Rectal smooth muscle tissue (tissue), 1 donor: ENCODE data around the gene SPSB2.

Source experiments
- H3K27ac ChIP-seq: one replicate; pipeline ENCODE4 v1.7.0; 2013; ENCODE audit warnings: low read depth, low read length, inconsistent platforms
- H3K27me3 ChIP-seq: one replicate; pipeline ENCODE4 v1.7.0; 2013; ENCODE audit warnings: low read length; ENCODE audit not compliant: control insufficient read depth, insufficient read depth
- H3K36me3 ChIP-seq: one replicate; pipeline ENCODE4 v1.7.0; 2013; ENCODE audit warnings: low read length; ENCODE audit not compliant: control insufficient read depth, insufficient read depth
- H3K4me1 ChIP-seq: one replicate; pipeline ENCODE4 v1.7.0; 2013; ENCODE audit warnings: low read length; ENCODE audit not compliant: control insufficient read depth, insufficient read depth
- H3K4me3 ChIP-seq: one replicate; pipeline ENCODE4 v1.7.0; 2013; ENCODE audit warnings: low read length
- H3K9ac ChIP-seq: one replicate; pipeline ENCODE4 v1.7.0; 2013; ENCODE audit warnings: low read length

SPSB2 gene

DNA sequence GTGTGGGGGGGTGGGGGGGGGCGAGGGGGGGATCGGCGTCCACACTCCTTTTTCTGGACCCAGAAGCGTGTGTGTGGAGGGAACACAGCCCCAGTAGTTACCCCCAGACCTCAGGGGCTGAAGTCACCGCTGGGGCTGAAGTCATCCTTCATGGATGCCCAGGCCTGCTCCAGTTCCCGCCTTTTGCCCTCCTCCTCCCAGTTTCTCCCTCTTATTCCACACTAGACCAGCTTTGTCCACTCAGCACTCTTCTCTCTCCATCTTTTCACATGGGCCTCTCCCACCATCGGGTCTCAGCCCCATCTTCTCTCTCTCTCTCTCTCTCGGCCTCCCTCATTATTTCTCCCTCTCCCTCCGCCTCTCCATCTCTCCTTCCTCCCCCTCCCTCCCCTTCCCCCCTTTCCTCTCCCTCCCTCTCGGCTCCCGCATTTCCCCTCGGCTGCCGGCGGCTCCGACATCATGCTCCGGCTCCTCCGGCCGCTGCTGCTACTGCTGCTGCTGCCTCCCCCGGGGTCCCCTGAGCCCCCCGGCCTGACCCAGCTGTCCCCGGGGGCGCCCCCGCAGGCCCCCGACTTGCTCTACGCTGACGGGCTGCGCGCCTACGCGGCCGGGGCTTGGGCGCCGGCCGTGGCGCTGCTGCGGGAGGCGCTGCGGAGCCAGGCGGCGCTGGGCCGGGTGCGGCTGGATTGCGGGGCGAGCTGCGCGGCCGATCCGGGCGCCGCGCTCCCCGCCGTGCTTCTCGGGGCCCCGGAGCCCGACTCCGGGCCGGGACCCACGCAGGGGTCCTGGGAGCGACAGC is 44.9 kb downstream of the SPSB2 start, which contains the start of gene P3H3:
Gene P3H3 (plus strand): TSS at position 426 of the 799 bp plus-strand sequence. CDS start 34 bp downstream, at position 460.
- H3K9ac ChIP-seq: peak within 1 kb of the TSS; percentile 85
- peak within 1 kb of the TSS; percentile 87 for H3K4me3 ChIP-seq
- H3K27me3 ChIP-seq: peaks cover 3% of the 10 kb centered on the region
- H3K36me3 ChIP-seq: no peaks in the 10 kb centered on the region
- peaks cover 15% of the 10 kb centered on the region for H3K4me1 ChIP-seq
- peak within 1 kb of the TSS; percentile 82 for H3K27ac ChIP-seq

DNA sequence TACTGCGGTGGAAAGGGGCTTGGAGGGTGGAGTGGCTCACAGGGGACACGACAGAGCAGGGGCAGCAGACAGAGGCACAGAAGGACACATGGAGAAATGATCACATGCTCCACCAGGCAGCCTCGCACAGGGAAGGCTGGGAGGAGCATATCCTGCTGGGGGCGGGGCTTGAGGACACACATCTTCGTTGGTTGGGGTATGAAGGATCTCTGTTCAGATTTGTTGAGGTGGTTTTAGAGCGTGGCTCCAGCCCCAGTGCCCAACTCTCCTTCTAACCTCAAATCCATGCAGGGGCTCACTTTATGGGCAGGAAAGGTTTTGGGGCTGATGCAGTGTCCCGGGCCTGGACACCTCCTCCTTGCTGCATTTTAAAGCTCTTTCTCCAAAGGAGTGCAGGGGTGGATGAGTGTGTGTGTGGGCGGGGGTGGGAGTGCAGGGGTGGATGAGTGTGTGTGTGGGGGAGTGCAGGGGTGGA is 45.6 kb downstream of the SPSB2 start:
- Histone ChIP-seq H3K9ac (no peak overlapping the region), H3K27me3 (peaks cover 3% of the 10 kb centered on the region), H3K4me1 (peaks cover 15% of the 10 kb centered on the region), H3K27ac (peak overlapping the region; percentile 3), H3K36me3 (no peaks in the 10 kb centered on the region), H3K4me3 (peak overlapping the region; percentile 23)

DNA sequence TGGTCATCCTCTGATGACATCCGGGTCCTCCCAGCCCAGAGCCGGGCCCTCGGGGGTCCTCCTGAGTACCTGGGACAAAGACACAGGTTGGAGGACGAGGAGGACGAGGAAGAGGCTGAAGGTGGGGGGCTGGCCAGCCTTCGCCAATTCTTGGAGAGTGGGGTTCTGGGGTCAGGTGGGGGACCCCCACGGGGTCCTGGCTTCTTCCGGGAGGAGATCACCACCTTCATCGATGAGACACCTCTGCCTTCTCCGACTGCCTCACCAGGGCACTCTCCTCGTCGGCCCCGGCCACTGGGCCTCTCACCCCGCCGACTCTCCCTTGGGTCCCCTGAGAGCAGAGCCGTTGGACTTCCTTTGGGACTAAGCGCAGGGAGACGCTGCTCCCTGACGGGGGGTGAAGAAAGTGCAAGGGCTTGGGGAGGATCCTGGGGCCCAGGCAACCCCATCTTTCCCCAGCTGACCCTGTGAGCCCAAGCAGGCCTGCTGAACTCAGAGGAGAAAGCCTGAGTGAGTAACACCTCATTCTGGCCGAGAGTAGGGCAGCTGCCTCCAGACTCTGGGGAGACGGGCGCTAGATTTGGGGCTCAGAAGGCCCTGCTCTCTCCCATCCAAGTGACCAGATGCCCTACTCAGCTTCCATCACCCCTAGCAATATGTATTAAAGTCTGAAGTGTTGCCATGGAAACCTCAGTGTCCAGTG is 46.2 kb downstream of the SPSB2 start:
- Histone ChIP-seq H3K27me3 (peaks cover 5% of the 10 kb centered on the region), H3K27ac (peak overlapping the region; percentile 3), H3K36me3 (no peaks in the 10 kb centered on the region), H3K4me1 (peaks cover 15% of the 10 kb centered on the region), H3K9ac (no peak overlapping the region), H3K4me3 (no peak overlapping the region)

DNA sequence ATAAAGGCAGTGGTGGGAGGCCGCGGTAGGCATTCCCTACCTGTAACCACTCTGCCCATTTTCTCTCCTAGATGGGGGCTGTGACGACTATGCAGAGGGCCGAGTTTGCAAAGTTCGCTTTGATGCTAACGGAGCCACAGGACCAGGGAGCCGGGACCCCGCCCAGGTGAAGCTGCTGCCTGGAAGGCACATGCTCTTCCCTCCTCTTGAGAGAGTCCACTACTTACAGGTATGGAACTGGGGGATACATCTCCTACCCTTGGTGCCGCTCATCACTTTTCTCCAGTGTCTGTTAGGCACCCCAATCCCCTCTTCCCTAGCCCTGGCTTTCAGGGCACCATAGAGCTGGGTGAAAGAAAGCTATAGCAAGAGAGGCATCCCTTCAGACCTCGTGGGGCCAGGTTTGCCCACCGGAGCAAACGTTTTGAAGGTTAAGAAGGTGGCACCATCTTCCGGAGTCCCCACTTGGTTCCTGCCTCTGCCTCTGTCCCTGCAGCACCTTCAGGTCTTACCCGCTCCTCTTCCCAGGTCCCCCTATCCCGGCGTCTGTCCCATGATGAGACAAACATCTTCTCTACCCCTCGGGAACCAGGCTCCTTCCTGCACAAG is 46.9 kb downstream of the SPSB2 start:
- peaks cover 5% of the 10 kb centered on the region for H3K27me3 ChIP-seq
- no peaks in the 10 kb centered on the region for H3K36me3 ChIP-seq
- H3K9ac ChIP-seq: no peak overlapping the region
- no peak overlapping the region for H3K4me3 ChIP-seq
- peaks cover 15% of the 10 kb centered on the region for H3K4me1 ChIP-seq
- H3K27ac ChIP-seq: no peak overlapping the region

DNA sequence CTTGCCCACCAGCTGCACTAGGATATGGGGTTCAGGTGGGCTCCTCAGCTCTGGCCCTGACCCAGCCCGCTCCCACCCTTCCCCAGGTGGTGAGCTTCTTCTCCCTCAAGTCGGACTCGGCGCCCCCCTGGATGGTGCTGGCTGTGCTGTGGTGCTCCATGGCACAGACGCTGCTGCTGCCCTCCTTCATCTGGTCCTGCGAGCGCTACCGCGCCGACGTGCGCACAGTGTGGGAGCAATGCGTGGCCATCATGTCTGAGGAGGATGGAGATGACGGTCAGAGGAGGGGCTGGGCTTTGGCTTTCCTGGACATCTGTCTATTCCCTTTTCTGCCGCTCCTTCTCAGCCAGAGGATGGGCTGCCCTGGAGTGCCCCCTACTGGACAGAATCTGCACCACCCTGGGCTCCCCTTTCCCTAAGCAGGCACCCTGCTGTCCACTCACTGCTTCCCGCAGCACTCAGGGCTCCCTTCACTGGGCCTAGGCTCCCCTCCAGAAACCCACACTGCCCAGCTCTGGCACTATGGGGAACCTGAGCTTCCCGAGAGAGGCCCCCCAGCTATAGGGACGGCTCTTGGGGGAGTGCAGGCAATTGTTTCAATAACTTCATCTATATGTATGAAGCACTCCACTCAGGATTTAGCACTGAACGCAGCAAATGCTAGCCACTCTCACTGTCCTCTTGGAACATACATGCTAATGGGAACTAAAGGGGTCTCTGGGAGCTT is 47.5 kb downstream of the SPSB2 start:
- no peak overlapping the region for H3K9ac ChIP-seq
- peaks cover 18% of the 10 kb centered on the region for H3K4me1 ChIP-seq
- H3K36me3 ChIP-seq: no peaks in the 10 kb centered on the region
- peak overlapping the region; percentile 46 for H3K4me3 ChIP-seq
- peaks cover 5% of the 10 kb centered on the region for H3K27me3 ChIP-seq
- H3K27ac ChIP-seq: no peak overlapping the region

DNA sequence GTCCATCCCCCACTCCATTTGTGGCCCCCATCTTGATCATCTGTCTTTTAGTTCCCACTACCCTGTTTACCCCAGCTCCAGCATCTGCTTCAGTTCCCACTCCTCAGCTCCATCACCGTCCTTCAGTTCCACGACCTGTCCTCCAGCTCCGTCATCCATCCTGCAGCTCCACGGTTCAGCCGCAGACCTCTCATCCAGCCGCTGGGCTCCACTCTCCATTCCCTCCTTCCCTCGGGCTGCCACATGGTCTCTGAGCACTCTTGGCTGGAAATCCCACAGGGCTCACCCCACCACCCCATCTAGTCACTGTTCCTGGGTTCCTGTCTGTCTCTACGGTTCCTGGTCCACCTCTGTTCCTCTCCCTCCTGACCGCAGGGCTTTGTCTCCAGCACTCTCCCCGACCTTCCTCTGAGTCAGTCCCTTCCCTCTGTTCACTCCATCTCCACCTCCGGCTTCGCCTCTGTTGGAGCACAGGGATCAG is 48.2 kb downstream of the SPSB2 start:
- Histone ChIP-seq H3K27me3 (peaks cover 9% of the 10 kb centered on the region), H3K36me3 (no peaks in the 10 kb centered on the region), H3K4me1 (peaks cover 18% of the 10 kb centered on the region), H3K4me3 (no peak overlapping the region), H3K27ac (no peak overlapping the region), H3K9ac (no peak overlapping the region)

DNA sequence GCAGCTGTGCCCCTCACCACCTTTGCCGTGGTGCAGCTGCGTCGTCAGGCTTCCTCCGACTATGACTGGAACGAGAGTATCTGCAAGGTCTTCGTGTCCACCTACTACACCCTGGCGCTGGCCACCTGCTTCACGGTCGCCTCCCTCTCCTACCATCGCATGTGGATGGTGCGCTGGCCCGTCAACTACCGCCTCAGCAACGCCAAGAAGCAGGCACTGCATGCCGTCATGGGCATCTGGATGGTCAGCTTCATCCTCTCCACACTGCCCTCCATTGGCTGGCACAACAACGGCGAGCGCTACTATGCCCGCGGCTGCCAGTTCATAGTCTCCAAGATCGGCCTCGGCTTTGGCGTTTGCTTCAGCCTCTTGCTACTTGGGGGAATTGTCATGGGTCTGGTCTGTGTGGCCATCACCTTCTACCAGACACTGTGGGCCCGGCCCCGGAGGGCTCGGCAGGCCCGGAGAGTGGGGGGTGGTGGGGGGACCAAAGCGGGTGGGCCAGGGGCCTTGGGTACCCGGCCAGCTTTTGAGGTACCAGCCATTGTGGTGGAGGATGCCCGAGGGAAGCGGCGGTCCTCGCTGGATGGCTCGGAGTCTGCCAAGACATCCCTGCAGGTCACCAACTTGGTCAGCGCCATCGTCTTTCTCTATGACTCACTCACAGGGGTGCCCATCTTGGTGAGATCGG is 48.9 kb downstream of the SPSB2 start:
- Histone ChIP-seq H3K4me3 (no peak overlapping the region), H3K4me1 (peaks cover 18% of the 10 kb centered on the region), H3K36me3 (no peaks in the 10 kb centered on the region), H3K9ac (no peak overlapping the region), H3K27ac (no peak overlapping the region), H3K27me3 (peaks cover 9% of the 10 kb centered on the region)

DNA sequence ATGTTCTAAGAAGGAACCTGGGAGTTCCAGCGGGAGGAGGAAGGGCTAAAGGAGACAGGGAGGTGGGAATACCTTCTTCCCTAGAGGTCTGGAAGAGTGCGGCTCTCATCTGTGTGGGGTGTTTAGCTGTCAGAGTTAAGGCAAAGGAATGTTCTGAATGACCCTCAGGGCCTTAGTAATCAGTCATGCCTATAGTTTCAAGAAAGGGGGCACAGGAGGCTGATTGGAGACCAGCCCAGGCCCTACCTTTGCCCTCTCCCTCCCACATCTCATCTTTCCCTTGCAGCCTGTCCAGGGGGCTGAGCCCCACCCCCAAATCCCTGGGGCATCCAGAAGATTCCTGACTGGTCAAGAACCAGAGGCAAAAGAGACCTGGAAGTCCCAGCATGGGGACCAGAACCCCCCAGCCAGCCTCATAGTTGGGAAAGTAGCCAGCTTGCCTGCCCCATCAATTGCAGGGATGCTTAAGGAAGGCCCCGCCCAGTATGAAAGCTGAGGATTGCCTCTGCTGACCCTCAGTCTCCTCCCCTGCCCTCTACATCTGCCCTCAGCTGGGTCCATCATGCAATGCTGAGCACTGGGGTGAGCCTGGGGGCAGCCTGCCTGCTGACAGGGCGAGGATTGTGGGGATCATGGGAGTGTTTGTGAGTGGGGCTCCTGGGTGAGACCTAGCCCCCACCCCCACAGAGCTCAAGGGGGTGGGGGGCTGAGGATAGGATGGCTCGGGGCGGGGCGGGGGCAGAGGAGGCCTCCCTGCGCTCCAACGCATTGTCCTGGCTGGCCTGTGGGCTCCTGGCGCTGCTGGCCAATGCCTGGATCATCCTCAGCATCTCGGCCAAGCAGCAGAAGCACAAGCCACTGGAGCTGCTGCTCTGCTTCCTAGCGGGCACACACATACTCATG is 49.7 kb downstream of the SPSB2 start:
- Histone ChIP-seq H3K9ac (no peak overlapping the region), H3K4me1 (peaks cover 18% of the 10 kb centered on the region), H3K27ac (no peak overlapping the region), H3K36me3 (no peaks in the 10 kb centered on the region), H3K27me3 (peaks cover 9% of the 10 kb centered on the region), H3K4me3 (no peak overlapping the region)

DNA sequence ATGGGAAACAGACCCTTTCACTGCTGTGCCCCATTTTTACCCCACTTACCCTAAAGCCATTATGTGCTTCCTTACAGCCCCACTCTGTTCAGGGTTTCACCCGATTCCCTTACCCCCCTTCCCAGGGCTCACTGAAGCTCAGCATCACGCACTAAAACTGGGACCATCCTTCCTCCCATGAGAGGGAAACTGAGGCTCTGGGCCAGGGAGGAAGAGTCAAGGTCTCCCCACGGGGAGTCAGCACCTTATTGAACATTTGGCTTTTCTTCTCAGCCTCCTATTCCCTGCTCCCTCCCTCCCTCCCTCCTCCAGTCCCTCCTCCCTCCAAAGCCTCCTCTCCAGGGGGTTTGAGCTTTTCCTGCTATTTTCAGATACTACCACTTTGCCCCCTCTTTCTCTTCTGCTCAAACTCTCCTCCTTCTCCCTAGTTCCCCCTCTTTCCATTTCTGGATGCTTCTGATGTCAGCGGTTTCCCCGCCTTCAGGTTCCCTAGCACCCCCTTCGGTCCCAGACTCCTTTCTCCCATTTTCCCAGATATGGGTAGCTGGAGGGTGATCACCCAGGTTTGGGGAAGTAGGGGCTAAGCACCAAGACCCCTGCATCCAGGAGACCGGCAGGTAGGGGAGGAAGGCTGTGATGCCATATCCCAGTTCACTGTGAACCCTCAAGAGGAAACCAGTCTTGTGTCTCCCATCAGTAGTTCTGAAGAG is 50.5 kb downstream of the SPSB2 start:
- Histone ChIP-seq H3K27ac (no peak overlapping the region), H3K4me3 (peak overlapping the region; percentile 69), H3K36me3 (no peaks in the 10 kb centered on the region), H3K9ac (no peak overlapping the region), H3K27me3 (peaks cover 9% of the 10 kb centered on the region), H3K4me1 (peaks cover 18% of the 10 kb centered on the region)

DNA sequence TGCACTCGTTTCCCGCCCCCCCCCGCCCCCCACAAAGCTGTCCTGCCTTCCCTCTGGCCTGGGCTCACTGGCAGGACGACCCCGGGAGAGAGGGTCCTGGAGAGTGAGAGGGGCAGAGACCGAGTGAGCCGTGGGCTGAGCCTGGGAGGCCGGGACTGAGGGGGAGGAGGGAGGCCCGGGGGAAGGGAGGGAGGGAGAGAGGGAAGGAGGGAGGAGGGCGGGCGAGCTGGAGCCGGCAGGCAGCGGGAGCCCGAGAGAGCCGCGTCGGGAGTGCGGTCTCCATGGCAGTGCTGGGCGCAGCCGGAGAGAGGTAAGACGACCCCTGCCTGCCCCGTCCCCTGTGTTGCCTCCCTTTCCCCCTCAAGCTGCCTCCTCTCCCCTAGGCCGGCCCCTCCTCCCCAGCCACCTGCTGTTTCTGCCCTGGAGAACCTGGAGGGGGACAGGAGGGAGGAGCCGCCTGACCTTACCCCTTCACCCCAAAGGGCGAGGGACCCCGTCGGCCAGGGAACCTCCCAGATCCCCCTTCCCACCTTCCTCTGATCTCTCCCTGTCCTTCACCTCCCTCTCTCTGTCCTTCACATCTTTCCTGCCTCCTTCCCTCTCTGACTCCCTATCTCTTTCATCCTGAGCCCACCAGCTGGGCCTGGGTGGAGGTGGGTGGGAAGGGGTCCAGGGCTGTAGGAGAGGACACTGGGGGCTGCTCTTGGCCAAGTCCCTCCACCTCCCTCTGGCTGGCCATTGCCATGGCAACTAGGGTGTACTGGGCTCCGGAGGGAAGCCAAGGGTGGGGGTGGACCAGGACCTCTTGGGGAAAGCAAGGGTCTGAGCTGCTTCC is 51.3 kb downstream of the SPSB2 start, which contains the start of gene GPR162:
Gene GPR162 (plus strand): TSS at position 231 of the 835 bp plus-strand sequence. CDS start 2,078 bp downstream, outside the sequence.
- H3K27me3 ChIP-seq: peaks cover 9% of the 10 kb centered on the region
- no peaks in the 10 kb centered on the region for H3K36me3 ChIP-seq
- peak within 1 kb of the TSS; percentile 69 for H3K4me3 ChIP-seq
- peak within 1 kb of the TSS; percentile 49 for H3K9ac ChIP-seq
- H3K27ac ChIP-seq: peak within 1 kb of the TSS; percentile 49
- H3K4me1 ChIP-seq: peaks cover 11% of the 10 kb centered on the region
